GM19025 (cell line): ENCODE results near the gene FZR1.

ENCODE experiments used
- ATAC-seq: cut with Tn5 transposase; IDR thresholded peaks from one replicate; pipeline ENCODE4 v1.9.1; 2021; ENCODE audit warnings: mild to moderate bottlenecking, low read depth, moderate library complexity; ENCODE audit not compliant: unreplicated experiment

The FZR1 gene

DNA sequence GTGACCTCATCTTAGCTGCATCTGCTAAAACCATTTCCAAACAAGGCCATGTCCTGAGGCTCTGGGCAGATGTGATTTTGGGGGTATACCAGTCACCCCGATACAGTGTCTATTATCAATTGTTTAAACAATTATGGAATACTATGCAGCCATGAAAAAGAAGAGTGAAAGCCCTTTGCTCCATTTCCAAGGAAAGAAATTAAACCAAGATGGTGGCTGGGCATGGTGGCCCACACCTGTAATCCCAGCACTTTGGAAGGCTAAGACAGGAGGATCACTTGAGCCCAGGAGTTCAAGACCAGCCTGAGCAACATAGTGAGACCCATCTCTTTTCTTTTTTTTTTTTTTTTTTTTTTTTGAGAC, 33.6 kb downstream of the FZR1 start:
- ATAC-seq = no peak

DNA sequence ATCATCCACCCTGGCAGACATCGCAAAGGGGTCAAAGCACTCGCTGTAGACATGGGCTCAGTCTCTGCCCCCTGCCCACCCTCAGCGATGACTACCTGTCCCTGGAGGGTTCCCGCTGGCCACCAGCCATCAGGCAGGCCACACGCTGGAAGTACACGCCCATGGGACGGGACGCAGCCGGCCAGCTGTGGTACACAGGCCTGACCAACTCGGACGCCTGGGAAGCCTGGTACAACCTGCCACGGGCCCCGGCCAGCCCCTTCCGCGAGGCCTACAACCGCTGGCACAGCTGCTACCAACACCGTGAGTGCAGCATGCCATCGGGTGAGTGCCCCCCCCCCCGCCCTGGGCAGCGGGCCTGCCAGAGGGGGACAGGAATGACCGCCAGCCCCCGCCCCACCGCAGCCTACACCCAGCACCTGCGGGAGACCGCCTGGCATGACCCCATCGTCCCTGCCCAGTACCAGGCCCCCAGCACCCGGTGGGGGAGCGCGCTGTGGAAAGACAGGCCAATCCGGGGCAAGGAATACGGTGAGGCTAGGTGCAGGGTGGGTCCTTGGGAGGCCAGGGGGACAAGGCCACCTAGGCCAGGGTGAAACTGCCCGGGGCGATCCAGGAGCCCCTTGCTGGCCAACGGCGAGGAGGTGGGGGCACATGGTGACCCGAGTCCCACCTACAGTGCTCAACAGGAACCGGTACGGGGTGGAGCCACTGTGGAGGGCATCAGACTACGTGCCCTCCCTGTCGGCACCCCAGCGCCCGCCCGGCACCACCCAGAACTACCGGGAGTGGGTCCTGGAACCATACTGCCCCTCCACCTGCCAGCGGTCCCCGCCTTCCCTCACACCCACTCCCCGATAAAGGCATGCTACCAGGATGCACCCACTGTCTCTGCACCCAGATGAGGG, 37.3 kb downstream of the FZR1 start:
- no peak for ATAC-seq

DNA sequence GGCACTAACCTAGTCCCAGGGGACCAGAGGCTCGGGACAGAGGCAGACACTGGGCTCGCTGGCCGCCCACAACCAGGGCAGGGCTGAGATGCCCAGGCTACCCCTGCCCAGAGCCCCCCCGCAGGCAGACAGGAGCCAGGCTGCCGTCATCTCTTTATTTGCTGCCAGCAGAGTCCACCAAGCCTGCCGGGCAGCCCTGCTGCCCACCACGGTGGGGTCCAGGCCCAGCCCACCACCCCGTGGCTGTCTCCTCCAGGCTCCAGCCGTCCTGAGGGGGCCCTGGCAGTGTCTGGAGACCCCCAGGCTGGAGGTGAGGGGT, 37.9 kb downstream of the FZR1 start:
- no peak for ATAC-seq

DNA sequence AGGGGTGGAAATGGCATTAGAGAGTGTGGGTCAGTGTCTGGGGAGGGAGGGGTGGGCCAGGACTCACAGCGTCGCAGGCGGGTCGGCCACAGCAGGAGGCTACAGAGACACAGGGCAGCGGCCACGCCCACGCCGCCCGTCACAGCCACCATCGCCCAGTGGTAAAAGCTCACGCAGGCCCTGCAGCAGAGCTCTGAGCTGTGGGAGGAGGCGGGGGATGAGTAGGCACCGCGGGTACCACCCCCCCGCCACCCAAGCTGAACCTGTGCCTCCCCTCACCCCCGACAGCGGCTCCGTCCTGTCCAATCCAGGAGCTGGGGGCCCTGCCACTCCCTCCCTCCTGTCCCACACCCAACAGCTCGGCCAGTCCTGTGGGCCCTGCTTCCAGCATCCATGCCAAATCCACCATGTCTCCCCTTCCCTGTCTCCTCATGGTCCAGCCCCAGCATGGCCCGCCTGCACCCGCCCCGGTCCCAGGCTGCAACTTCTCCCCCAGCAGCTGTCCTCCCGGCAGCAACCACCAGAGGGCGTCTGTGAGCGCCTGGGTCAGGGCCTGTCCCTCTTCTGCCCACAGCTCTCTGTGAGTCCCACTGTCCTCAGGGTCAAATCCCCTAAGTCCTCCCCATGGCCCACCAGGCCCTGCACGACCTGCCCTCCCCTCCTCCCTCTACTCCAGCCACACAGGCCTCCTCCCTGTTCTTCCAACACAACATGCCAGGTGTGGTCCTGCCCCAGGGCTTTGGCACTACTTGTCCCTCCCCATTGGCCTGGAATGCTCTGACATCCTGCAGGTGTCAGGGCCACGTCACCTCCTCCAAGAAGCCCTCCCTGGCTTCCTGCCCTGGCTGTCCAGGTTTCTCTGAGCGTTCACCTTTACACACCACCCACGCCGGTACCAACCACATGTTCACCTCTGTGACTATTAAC, 38.9 kb downstream of the FZR1 start:
- no peak for ATAC-seq

DNA sequence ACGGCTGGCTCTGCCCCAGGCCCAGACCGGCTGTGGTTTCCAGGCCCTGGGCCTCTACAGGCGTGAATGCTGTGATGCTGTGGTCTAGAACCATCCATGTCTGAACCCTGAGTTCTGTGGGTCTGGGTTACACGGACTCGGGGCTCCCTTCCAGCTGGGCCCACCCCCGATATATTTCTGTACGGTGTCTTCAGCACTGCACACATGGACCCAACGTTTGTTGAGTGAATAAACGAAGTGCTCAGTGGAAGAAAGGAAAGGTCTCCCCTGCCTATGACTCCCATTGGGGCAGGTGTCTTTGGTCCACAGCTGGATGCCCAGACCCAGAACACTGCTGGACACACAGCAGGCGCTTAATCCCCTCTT, 39.5 kb downstream of the FZR1 start:
- no peak for ATAC-seq

DNA sequence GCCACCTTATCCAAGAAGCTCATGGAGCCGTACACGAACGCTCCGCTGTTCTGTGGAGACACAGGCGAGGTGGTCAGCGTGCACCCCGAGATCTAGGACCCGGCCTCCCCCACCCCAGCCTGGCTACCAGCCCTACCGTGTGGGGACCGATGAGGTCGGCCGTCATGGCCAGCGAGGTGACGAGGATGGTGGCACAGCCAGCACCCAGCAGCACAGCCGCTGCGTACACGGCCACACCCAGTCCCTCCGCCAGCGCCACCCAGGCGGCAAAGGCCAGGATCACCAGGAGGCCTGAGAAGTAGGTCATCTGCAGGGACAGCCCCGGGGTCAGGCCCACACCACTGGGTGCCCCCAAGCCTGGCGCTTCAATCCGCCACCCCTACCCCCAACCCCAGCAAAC, 40.0 kb downstream of the FZR1 start:
- no peak for ATAC-seq

DNA sequence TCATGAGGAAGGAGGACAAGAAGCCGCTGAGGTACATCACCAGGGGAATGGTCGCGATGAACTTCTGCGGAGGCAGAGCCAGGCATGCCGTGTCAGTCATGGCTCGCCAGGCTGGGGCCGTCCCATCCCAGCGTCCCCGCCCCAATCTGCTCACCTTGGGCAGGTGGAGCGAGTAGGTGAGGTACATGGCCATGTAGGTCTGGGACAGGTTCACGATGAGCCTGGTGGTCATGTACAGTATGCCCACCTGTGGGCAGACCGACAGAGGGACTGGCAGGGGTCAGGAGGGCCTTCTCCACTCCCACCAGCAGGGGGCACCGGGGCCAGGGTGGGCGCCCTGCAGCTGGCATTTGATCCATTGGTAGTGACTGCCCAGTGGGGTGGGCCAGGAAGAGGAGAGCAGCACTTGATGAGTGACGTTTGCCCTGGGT, 41.2 kb downstream of the FZR1 start:
- no peak for ATAC-seq

DNA sequence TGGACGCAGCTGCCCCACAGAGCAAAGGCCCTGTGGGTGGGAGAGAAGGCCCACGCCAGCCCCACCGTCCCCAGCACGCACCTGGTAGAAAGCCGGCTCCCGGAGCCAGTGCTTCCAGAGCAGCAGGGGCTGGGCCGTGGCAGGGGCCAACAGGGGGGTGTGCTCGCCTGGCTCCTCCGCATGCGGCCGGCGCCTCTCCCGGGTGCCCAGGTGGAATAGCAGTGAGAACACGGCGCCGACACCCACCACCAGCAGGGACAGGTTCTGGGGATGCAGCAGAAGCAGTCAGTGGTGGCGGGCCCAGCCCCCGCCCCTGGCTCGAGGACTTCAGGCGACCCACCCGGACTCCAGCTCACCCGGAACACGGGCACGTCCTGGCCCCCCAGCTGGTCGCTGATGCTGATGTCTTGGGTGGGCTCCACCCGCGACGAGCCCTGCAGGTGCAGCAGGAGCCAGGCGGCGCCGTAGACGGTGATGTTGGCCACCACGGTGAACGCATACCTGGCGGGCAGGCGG, 41.7 kb downstream of the FZR1 start:
- no peak for ATAC-seq

DNA sequence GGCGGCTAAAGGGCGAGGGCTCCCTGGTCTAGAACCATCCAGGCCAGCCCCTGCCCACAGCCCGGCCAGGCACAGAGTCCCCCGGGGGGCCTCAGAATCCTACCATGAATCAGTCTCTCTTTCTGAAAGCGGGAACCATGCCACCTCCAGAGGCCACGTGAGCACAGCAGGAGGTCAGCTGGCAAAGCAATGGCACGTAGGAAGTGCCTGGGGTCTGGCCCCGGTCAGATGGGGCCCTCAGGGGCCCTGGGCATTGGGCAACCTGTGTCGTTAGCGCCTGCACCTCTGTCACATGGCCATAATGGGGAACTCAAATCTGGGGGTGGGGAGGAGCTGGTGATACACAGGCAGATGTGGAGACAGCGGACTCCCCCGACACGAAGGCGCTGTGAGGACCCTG, 42.5 kb downstream of the FZR1 start:
- no peak for ATAC-seq

DNA sequence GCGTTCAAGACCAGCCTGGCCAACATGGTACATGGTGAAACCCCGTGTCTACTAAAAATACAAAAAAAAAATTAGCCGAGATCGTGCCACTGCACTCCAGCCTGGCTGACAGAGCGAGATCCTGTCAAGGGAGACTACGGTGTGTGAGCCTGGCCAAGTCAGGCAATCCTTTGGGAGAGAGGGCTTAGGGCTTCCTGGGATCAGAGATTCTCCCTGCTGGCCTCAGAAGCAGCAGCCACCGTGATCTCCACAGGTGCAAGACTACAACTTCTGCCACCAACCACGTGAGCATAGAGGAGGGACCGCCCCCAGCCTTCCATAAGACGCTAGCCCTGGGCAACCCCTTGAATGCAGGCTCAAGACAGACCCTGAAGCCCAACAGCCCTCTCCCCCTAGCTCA, 43.7 kb downstream of the FZR1 start:
- ATAC-seq = no peak

DNA sequence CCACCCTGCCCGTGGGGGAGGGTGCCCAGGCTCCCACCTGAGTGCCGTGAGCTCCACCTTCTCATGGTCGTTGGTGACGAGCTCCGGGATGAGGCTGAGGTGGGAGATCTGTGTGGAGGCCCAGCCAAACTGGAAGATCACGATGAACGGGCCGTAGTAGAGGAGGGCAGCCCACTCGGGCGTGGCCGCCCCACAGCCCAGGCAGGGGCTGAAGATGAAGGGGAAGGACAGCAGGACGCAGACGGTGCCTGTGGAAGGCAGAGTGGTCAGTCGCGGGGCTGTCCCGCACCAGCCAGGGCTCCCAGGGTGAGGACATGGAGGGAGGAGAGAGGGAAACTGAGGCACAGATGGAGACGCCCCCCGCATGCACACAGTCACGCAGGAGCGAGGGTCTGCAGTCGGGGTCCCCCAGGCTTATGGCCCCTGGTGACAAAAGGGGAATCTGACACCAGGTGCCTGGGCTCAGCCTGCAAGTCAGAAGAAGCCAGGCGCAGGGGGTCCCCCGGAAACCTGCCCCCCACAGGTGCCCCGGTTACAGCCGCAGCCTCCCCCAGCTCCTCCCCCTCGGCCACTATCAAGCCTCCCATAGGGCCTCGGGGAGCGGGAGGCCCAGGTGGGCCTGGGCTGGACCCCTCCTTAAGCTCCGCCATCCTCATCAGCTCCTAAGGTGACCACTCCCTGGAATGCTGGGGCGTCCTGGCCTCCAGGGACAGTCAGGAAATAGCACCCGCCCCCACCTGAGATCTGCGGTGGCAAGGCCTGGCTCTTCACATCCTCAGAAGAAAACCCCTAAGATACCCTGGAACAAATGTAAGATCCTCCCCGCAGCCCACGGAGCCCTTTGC, 45.1 kb downstream of the FZR1 start:
- ATAC-seq = no peak

DNA sequence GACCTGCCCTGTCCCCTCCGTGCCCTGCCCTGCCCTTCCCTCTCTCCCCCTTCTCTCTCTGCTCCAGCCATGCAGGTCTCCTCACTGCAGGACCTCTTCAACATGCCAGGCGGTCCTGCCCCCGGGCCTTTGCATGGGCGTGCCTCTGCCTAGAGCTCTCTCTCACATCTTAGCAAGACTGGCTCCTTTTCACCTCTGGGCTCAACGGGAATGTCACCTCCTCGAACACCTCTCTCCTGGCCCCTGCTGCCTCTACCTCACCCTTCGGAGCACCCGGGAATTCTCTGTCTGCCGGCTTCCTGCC, 45.6 kb downstream of the FZR1 start:
- ATAC-seq = no peak

DNA sequence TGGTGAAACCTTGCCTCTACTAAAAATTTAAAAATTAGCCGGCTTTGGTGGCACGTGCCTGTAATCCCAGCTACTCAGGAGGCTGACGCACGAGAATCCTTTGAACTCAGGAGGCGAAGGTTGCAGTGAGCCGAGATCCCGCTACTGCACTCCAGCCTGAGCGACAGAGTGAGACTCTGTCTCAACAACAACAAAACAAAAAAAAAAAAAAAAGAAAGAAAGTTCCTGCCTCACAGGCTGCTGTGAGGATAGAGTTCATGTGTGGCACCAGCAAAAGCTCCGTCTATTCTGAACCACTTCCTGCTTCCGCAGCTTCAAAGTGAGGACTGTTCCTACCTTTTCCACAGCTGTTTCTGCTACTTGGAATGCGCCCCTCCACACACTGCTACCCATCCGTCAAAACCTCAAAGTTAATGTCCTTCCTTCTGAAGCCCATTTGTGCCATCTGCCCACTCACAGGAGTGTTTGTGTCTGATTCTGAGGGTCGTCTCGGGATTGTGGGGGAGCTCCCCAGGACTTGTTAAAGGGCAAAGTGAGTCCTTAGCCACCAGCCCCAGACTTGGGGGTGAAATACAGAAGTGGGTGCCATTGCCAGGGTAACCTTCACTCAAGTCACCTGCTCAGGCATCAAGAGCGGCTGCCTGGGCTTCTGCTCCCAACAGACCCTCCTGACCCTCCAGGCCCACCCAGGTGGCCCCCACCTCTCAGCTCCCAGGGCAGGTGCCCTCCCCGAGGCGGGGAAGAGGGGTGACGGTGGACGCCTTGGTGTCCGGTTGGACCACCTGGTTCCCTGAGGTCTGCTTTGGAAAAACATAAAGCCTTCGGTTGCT, 48.4 kb downstream of the FZR1 start:
- no peak for ATAC-seq

DNA sequence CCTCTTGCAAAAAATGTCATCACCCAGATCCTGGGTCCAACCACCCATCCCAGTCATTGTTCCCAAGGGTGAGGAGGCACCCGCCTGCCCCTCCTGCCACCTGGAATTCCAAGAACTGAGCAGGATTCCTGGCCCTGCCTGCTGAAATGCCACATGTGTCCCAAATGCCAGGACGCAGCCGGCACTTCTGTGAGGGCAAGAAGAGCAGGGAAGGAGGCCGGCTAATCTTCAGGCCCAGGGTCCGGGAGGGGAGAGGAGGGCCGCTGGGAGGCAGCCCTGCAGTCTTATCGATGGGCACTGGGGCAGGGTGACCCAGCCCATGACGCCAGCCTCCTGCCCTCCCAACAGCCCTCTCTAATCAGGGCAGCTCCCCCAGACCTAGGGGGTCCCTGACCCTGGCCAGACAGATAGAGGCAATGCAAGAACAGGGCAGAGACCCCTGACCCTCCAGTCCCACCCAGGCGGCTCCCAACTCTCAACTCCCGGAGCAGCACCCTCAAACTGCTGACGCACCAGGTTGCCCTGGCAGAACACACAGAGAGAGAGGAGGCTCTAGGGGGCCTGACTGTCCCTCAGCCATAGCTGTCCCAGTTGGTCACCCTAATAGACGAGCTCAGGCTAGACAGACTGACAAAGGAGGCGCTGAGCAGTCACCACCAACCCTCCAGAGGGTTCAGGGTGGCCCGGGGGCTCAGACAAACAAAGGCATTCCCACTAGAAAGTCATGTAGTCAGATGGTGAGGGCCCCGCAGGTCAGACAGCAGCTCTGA, 49.7 kb downstream of the FZR1 start:
- ATAC-seq = no peak

DNA sequence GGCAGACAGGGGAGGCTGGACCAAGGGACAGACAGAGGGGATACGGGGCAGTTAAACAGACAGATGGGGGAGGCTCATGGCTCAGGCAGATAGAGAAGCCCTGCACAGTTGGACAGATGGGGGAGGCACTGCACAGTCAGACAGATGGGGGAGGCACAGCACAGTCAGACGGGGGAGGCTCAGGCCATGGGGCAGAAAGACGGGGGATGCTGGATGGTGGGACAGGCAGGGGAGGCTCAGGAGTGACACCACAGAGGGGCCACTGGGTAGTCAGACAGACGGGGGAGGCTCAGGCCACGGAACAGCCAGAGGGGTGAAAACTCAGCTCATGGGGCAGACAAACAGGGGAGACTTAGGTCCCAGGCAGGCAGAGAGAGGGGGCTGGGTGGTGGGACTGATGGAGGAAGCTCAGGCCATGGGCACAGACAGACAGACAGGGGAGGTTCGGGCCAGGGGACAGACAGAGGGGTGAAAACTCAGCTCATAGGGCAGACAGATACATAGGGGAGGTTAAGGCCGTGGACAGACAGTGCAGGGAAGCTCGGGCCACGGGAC, 50.4 kb downstream of the FZR1 start:
- ATAC-seq = no peak

DNA sequence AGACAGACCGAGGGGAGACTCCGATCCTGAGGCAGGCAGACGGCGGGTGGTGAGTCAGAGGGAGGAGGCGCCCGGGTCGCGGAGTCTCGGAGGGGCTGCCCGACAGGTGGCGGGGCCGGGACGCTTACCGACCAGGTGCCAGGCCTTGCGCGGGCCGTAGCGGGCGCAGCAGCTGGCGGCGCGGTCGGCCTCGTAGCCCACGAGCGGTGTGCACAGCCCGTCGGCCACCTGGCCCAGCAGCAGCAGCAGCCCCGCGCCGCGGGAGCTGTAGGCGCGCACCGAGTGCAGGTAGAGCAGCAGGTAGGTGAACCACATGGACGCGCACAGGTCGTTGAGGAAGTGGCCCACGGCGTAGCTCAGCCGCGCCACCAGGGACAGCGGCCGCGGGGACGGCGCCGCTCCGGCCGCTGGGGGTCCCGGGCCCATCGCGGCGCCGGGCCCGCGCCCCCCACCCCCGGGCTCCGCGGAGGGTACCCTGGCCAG, 50.9 kb downstream of the FZR1 start:
- peak; percentile 23 for ATAC-seq

DNA sequence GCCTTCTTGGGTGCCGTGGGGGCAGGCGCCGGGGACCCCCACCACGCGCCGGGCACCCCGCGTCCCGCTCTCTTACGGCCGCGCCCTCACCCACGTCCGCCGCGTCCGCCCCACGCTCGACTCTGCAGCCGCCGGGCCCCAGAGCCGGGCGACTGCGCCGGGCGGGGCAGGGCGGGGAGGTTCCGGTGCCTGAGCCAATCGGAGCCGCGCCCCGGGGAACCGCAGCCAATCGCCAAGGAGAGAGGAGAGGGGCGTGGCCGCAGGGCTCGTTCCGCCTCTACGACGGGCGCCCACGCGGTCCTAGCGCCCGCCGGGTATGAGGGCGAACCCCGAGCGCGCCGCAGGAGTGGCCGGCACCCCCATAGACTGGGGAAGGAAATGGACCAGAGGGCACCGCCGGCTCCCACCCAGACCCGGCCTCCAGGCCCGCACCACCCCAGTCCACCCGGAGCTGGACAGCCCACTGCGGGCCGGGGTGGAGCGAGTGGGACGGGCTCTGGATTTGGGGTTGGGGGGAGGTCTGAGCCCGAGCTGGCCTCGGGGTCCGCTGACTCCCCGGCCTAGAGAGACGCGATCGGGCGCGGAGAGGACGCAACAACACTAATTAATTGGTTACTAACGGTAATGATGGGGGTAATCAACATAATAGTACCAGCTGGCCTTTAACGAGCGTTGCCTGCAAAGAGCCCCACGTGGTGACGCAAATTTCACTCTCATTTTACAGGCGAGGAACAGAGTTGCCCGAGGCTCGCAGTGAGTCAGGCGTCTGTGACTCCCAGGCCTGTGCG, 51.5 kb downstream of the FZR1 start, which contains the start of gene MFSD12:
Gene MFSD12, minus strand, starts transcription at position 126 of the 788 bp plus-strand sequence. CDS start 183 bp downstream, outside the sequence.
- peak; percentile 90 for ATAC-seq
